WTC11 (cell line): Measurements from ENCODE around the gene FFAR1.

Source experiments
- ATF1 ChIP-seq: sonication (generic); formaldehyde crosslinking; IDR thresholded peaks from 2 replicates; pipeline ENCODE4 v1.8.1; 2023; ENCODE audit warnings: mild to moderate bottlenecking, moderate library complexity, missing genetic modification reagents
- CBFB ChIP-seq: sonication (generic); formaldehyde crosslinking; IDR thresholded peaks from 2 replicates; pipeline ENCODE4 v1.8.1; 2022; ENCODE audit warnings: mild to moderate bottlenecking, low read depth, missing genetic modification reagents
- CREB1 ChIP-seq: sonication (generic); formaldehyde crosslinking; IDR thresholded peaks from 2 replicates; pipeline ENCODE4 v1.8.0; 2023; ENCODE audit warnings: mild to moderate bottlenecking, missing genetic modification reagents
- RELA ChIP-seq: sonication (generic); formaldehyde crosslinking; IDR thresholded peaks from 2 replicates; pipeline ENCODE4 v1.8.1; 2022; ENCODE audit warnings: missing genetic modification reagents, mild to moderate bottlenecking, borderline replicate concordance
- TF ChIP-seq, protein P1 (sequence below): sonication (generic); formaldehyde crosslinking; IDR thresholded peaks from 2 replicates; pipeline ENCODE4 v1.8.1; 2023; ENCODE audit warnings: mild to moderate bottlenecking, missing genetic modification reagents, moderate library complexity
- TF ChIP-seq, protein P2 (sequence below): fragments of 200-600 bp; IDR thresholded peaks from 2 replicates; pipeline ENCODE4 v1.8.0; 2022; ENCODE audit warnings: antibody characterized with exemption
- TF ChIP-seq, protein P3 (sequence below): sonication (generic); formaldehyde crosslinking; IDR thresholded peaks from 2 replicates; pipeline ENCODE4 v1.8.1; 2022; ENCODE audit warnings: mild to moderate bottlenecking, moderate library complexity, missing genetic modification reagents
- TF ChIP-seq, protein P4 (sequence below): sonication (generic); formaldehyde crosslinking; IDR thresholded peaks from 2 replicates; pipeline ENCODE4 v1.8.0; 2022; ENCODE audit warnings: mild to moderate bottlenecking, missing genetic modification reagents
- TF ChIP-seq, protein P5 (sequence below): sonication (generic); formaldehyde crosslinking; IDR thresholded peaks from 2 replicates; pipeline ENCODE4 v1.8.1; 2023; ENCODE audit warnings: mild to moderate bottlenecking, missing genetic modification reagents

DNA sequence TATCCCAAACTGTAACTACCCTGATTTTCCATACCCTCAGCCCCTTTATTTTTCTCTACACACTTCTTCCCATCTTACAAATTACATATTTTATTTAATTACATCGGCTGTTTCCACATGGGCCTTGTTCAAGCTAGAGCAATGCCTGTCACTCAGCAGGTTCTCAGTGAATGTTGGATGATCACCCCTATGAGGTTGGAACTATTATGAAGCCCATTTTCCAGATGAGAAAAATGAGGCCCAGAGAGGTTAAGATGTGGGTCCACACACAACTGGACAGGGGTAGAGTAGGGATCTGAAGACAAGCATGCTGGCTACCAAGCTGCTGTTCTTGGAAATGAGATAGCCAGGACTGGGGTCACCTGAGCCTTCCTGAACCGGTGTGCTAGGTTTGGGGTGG lies 45.7 kb upstream of the FFAR1 start:
- TF ChIP-seq, protein P1, sequence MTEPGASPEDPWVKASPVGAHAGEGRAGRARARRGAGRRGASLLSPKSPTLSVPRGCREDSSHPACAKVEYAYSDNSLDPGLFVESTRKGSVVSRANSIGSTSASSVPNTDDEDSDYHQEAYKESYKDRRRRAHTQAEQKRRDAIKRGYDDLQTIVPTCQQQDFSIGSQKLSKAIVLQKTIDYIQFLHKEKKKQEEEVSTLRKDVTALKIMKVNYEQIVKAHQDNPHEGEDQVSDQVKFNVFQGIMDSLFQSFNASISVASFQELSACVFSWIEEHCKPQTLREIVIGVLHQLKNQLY (CRISPR knock-in tag) = no peak
- TF ChIP-seq, protein P2, sequence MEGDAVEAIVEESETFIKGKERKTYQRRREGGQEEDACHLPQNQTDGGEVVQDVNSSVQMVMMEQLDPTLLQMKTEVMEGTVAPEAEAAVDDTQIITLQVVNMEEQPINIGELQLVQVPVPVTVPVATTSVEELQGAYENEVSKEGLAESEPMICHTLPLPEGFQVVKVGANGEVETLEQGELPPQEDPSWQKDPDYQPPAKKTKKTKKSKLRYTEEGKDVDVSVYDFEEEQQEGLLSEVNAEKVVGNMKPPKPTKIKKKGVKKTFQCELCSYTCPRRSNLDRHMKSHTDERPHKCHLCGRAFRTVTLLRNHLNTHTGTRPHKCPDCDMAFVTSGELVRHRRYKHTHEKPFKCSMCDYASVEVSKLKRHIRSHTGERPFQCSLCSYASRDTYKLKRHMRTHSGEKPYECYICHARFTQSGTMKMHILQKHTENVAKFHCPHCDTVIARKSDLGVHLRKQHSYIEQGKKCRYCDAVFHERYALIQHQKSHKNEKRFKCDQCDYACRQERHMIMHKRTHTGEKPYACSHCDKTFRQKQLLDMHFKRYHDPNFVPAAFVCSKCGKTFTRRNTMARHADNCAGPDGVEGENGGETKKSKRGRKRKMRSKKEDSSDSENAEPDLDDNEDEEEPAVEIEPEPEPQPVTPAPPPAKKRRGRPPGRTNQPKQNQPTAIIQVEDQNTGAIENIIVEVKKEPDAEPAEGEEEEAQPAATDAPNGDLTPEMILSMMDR = no peak
- TF ChIP-seq CREB1 (CRISPR knock-in tag) (no peak), ATF1 (CRISPR knock-in tag) (no peak), RELA (CRISPR knock-in tag) (no peak), CBFB (CRISPR knock-in tag) (no peak)
- TF ChIP-seq, protein P3, sequence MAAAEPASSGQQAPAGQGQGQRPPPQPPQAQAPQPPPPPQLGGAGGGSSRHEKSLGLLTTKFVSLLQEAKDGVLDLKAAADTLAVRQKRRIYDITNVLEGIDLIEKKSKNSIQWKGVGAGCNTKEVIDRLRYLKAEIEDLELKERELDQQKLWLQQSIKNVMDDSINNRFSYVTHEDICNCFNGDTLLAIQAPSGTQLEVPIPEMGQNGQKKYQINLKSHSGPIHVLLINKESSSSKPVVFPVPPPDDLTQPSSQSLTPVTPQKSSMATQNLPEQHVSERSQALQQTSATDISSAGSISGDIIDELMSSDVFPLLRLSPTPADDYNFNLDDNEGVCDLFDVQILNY (CRISPR knock-in tag) = no peak
- TF ChIP-seq, protein P4, sequence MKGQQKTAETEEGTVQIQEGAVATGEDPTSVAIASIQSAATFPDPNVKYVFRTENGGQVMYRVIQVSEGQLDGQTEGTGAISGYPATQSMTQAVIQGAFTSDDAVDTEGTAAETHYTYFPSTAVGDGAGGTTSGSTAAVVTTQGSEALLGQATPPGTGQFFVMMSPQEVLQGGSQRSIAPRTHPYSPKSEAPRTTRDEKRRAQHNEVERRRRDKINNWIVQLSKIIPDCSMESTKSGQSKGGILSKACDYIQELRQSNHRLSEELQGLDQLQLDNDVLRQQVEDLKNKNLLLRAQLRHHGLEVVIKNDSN (CRISPR knock-in tag) = no peak
- TF ChIP-seq, protein P5, sequence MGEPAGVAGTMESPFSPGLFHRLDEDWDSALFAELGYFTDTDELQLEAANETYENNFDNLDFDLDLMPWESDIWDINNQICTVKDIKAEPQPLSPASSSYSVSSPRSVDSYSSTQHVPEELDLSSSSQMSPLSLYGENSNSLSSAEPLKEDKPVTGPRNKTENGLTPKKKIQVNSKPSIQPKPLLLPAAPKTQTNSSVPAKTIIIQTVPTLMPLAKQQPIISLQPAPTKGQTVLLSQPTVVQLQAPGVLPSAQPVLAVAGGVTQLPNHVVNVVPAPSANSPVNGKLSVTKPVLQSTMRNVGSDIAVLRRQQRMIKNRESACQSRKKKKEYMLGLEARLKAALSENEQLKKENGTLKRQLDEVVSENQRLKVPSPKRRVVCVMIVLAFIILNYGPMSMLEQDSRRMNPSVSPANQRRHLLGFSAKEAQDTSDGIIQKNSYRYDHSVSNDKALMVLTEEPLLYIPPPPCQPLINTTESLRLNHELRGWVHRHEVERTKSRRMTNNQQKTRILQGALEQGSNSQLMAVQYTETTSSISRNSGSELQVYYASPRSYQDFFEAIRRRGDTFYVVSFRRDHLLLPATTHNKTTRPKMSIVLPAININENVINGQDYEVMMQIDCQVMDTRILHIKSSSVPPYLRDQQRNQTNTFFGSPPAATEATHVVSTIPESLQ (CRISPR knock-in tag) = no peak
